HUES64 (cell line): ENCODE results near the gene RHOT2.

Source experiments
- H3K27ac ChIP-seq: 2 replicates; pipeline ENCODE4 v1.7.0; 2013; ENCODE audit warnings: low read depth, low read length, inconsistent platforms
- H3K27me3 ChIP-seq: 2 replicates; pipeline ENCODE4 v1.6.1; 2013; ENCODE audit warnings: mild to moderate bottlenecking, low read length; ENCODE audit not compliant: insufficient read depth
- H3K36me3 ChIP-seq: 2 replicates; pipeline ENCODE4 v1.6.1; 2013; ENCODE audit warnings: mild to moderate bottlenecking, low read length; ENCODE audit not compliant: insufficient read depth
- H3K4me1 ChIP-seq: 2 replicates; pipeline ENCODE4 v1.6.1; 2013; ENCODE audit warnings: mild to moderate bottlenecking, low read length, moderate library complexity; ENCODE audit not compliant: insufficient read depth
- H3K4me3 ChIP-seq: 2 replicates; pipeline ENCODE4 v1.5.1; 2013; ENCODE audit warnings: mild to moderate bottlenecking, low read length, moderate library complexity
- H3K9ac ChIP-seq: 2 replicates; pipeline ENCODE4 v1.6.1; 2013; ENCODE audit warnings: mild to moderate bottlenecking, low read depth, low read length
- H3K9me3 ChIP-seq: 2 replicates; pipeline ENCODE4 v1.6.1; 2013; ENCODE audit warnings: low read depth, low read length; ENCODE audit not compliant: insufficient read depth
- WGBS: fragments of 150-250, 120-280 bp; methylation state at CpG from one replicate; pipeline ENCODE4 v1.1.7; 2013; ENCODE audit warnings: missing lambda C conversion rate; 5-methylcytosine and 5-hydroxymethylcytosine counted together

Gene RHOT2

GRCh38 chr16:679814-680624 is 12.1 kb downstream of the RHOT2 start, which contains the start of gene STUB1:
STUB1 (plus strand) TSS chr16:680410; CDS start chr16:680526, 116 bp downstream.
- Histone ChIP-seq H3K4me1 (peaks cover 10% of the 10 kb centered on the region; the same call in 1 of the 2 replicates), H3K36me3 (peaks cover 21% of the 10 kb centered on the region), H3K9ac (peak within 1 kb of the TSS; percentile 89), H3K4me3 (peak within 1 kb of the TSS; percentile 91), H3K9me3 (no peaks in the 10 kb centered on the region), H3K27me3 (peaks cover 4% of the 10 kb centered on the region; the same call in 1 of the 2 replicates), H3K27ac (peak within 1 kb of the TSS; percentile 72; the same call in 1 of the 2 replicates)
- WGBS: under 1% methylated on average over 85 of the region's 91 CpGs

- Histone ChIP-seq H3K27ac (peak overlapping the region; percentile 72; the same call in 1 of the 2 replicates), H3K36me3 (peaks cover 24% of the 10 kb centered on the region), H3K9me3 (no peaks in the 10 kb centered on the region), H3K4me3 (peak overlapping the region; percentile 91), H3K4me1 (peaks cover 10% of the 10 kb centered on the region; the same call in 1 of the 2 replicates), H3K27me3 (no peaks in the 10 kb centered on the region), H3K9ac (peak overlapping the region; percentile 89)
- under 1% methylated on average over 38 of the region's 38 CpGs for WGBS
These were observed 12.7 kb downstream of the RHOT2 start for GRCh38 chr16:680625-680945.

GRCh38 chr16:680967-681745 is 13.2 kb downstream of the RHOT2 start:
- 60% methylated on average over 44 of the region's 44 CpGs for WGBS
- H3K27ac ChIP-seq: no peak overlapping the region; the same call in 1 of the 2 replicates

GRCh38 chr16:681746-682427 is 14.0 kb downstream of the RHOT2 start:
- Histone ChIP-seq H3K9me3 (no peaks in the 10 kb centered on the region), H3K9ac (no peak overlapping the region), H3K4me1 (peaks cover 10% of the 10 kb centered on the region; the same call in 1 of the 2 replicates), H3K27me3 (no peaks in the 10 kb centered on the region), H3K36me3 (peaks cover 34% of the 10 kb centered on the region), H3K27ac (no peak overlapping the region), H3K4me3 (peak overlapping the region; percentile 91)
- 93% methylated on average over 28 of the region's 28 CpGs for WGBS

More at GRCh38 chr16:680967-681745, 13.2 kb downstream of the RHOT2 start:
- Histone ChIP-seq H3K27me3 (no peaks in the 10 kb centered on the region), H3K9ac (peak overlapping the region; percentile 89), H3K4me3 (peak overlapping the region; percentile 91), H3K36me3 (peaks cover 27% of the 10 kb centered on the region), H3K4me1 (peaks cover 10% of the 10 kb centered on the region; the same call in 1 of the 2 replicates), H3K9me3 (no peaks in the 10 kb centered on the region)

GRCh38 chr16:682493-683395 is 14.8 kb downstream of the RHOT2 start:
- H3K9ac ChIP-seq: no peak overlapping the region
- no peaks in the 10 kb centered on the region for H3K9me3 ChIP-seq
- WGBS: 93% methylated on average over 36 of the region's 36 CpGs
- H3K36me3 ChIP-seq: peaks cover 40% of the 10 kb centered on the region
- H3K4me3 ChIP-seq: peak overlapping the region; percentile 83
- no peaks in the 10 kb centered on the region for H3K27me3 ChIP-seq
- no peak overlapping the region for H3K27ac ChIP-seq
- H3K4me1 ChIP-seq: peaks cover 10% of the 10 kb centered on the region; the same call in 1 of the 2 replicates

- WGBS: 13% methylated on average over 57 of the region's 57 CpGs
- Histone ChIP-seq H3K27ac (peak overlapping the region; percentile 63; the same call in 1 of the 2 replicates), H3K4me3 (peak overlapping the region; percentile 83), H3K9me3 (no peaks in the 10 kb centered on the region), H3K4me1 (peaks cover 10% of the 10 kb centered on the region; the same call in 1 of the 2 replicates), H3K27me3 (no peaks in the 10 kb centered on the region), H3K9ac (peak overlapping the region; percentile 85), H3K36me3 (peaks cover 40% of the 10 kb centered on the region)
These were observed 15.6 kb downstream of the RHOT2 start for GRCh38 chr16:683396-684070.

GRCh38 chr16:684071-684794 is 16.3 kb downstream of the RHOT2 start, which contains the start of gene JMJD8:
JMJD8 (minus strand) TSS chr16:684334; CDS start chr16:684319, 15 bp downstream.
- peaks cover 10% of the 10 kb centered on the region; the same call in 1 of the 2 replicates for H3K4me1 ChIP-seq
- H3K4me3 ChIP-seq: peak within 1 kb of the TSS; percentile 83
- peaks cover 40% of the 10 kb centered on the region for H3K36me3 ChIP-seq
- WGBS: 8% methylated on average over 91 of the region's 91 CpGs
- H3K27me3 ChIP-seq: no peaks in the 10 kb centered on the region
- H3K9me3 ChIP-seq: no peaks in the 10 kb centered on the region
- H3K27ac ChIP-seq: peak within 1 kb of the TSS; percentile 64; the same call in 1 of the 2 replicates
- H3K9ac ChIP-seq: peak within 1 kb of the TSS; percentile 85

- no peak overlapping the region for H3K4me3 ChIP-seq
- peaks cover 40% of the 10 kb centered on the region for H3K36me3 ChIP-seq
- peaks cover 10% of the 10 kb centered on the region; the same call in 1 of the 2 replicates for H3K4me1 ChIP-seq
- WGBS: 95% methylated on average over 61 of the region's 61 CpGs
- no peak overlapping the region for H3K27ac ChIP-seq
- no peak overlapping the region for H3K9ac ChIP-seq
- H3K27me3 ChIP-seq: no peaks in the 10 kb centered on the region
- no peaks in the 10 kb centered on the region for H3K9me3 ChIP-seq
These were observed 17.2 kb downstream of the RHOT2 start for GRCh38 chr16:684961-685696.

GRCh38 chr16:685967-686366 is 18.0 kb downstream of the RHOT2 start:
- WGBS: 84% methylated on average over 10 of the region's 10 CpGs
- H3K9ac ChIP-seq: no peak overlapping the region
- no peak overlapping the region for H3K27ac ChIP-seq
- H3K9me3 ChIP-seq: no peaks in the 10 kb centered on the region
- no peak overlapping the region for H3K4me3 ChIP-seq
- peaks cover 40% of the 10 kb centered on the region for H3K36me3 ChIP-seq
- peaks cover 3% of the 10 kb centered on the region for H3K27me3 ChIP-seq
- peaks cover 10% of the 10 kb centered on the region; the same call in 1 of the 2 replicates for H3K4me1 ChIP-seq
